ENCODE measurements around the gene TAF6.

DNA sequence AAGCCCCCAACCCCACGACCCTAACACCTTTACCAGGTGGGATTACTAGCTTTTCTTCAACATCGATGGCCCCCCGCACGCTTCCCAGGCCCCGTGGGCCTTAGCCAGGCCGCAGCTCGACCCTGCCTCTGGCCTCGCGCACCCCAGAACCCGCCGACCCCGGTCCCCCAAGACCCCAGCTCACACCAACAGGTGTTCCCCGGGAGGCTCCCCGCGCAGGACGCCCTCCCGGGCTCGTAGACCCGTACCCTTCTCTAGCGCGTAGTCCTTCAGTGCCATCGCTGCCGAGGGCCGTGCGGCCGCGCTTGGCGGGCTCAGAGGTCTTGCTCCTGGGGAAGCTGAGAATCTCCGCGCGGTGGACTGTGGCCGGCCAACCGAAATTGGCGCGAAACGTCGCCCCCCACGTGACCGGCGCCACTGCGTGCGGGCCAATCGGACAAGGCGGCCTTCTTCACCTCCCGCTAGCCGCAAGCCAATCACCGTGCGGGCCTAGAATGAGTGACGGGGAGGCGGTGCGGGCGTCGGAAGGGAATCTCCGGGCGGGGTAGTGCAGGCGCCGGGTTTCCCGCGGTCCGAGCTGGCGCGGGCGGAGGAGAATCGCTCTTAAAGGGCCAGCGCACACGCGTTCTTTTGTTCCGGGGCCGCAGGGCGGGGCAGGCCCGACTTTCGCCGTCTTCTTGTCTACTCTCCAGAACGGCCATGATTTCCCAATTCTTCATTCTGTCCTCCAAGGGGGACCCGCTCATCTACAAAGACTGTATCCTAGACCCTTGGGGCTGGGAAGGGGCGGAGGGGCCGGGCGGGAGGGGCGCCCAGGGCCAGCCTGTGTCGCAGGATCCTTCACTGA, 17.9 kb downstream of the TAF6 start, which contains the start of the genes AP4M1 and MCM7:
- TF ChIP-seq, protein P1, sequence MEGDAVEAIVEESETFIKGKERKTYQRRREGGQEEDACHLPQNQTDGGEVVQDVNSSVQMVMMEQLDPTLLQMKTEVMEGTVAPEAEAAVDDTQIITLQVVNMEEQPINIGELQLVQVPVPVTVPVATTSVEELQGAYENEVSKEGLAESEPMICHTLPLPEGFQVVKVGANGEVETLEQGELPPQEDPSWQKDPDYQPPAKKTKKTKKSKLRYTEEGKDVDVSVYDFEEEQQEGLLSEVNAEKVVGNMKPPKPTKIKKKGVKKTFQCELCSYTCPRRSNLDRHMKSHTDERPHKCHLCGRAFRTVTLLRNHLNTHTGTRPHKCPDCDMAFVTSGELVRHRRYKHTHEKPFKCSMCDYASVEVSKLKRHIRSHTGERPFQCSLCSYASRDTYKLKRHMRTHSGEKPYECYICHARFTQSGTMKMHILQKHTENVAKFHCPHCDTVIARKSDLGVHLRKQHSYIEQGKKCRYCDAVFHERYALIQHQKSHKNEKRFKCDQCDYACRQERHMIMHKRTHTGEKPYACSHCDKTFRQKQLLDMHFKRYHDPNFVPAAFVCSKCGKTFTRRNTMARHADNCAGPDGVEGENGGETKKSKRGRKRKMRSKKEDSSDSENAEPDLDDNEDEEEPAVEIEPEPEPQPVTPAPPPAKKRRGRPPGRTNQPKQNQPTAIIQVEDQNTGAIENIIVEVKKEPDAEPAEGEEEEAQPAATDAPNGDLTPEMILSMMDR (IDR thresholded peaks at IDR 0.05) = no peak
- TF ChIP-seq POLR2A (IDR thresholded peaks at IDR 0.05) = peak; percentile 13
